Measurements from ENCODE around the gene RGPD8. TPM values are rescaled to one million over a fixed set of nuclear protein-coding genes. Genes with fewer than 3 reads are reported as not detected.

Gene RGPD8
- total RNA-seq, 1 donor from 2014 or later, result 14.6 TPM

DNA sequence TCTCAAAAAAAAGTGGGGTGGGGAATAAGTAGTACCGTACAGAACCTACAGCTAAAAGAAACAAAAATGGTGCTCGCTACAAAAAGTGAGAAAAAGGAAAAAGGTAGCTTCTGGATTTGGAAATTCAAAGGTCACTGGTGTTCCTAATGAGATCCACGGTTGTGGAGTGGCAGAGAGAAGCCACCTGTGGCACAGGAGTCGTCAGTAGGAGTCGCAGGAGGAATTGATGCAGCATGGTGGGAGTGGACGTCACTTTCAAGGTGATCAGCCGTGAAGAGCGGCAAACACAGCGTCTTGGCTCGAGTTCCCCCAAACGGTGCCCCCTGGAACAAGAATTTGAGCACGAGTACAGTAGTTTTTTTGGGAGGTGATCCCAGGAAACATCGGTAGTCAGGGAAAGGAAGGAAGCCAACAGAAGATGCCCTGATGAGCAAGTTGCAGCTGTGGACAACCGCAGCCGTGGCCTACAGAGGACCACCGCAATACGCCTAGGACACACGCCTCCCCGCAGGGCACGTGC lies 47.1 kb upstream of the RGPD8 start:
- no peaks in the 10 kb centered on the region for H3K36me3 Mint-ChIP-seq
- no peaks in the 10 kb centered on the region for H3K9me3 Mint-ChIP-seq
- H3K27me3 Mint-ChIP-seq (ENCODE audit: low read depth), result no peaks in the 10 kb centered on the region
- H3K4me1 Mint-ChIP-seq, result peaks cover 21% of the 10 kb centered on the region
- H3K27ac Mint-ChIP-seq, result peak overlapping the region; percentile 57
- TF ChIP-seq, protein P1, sequence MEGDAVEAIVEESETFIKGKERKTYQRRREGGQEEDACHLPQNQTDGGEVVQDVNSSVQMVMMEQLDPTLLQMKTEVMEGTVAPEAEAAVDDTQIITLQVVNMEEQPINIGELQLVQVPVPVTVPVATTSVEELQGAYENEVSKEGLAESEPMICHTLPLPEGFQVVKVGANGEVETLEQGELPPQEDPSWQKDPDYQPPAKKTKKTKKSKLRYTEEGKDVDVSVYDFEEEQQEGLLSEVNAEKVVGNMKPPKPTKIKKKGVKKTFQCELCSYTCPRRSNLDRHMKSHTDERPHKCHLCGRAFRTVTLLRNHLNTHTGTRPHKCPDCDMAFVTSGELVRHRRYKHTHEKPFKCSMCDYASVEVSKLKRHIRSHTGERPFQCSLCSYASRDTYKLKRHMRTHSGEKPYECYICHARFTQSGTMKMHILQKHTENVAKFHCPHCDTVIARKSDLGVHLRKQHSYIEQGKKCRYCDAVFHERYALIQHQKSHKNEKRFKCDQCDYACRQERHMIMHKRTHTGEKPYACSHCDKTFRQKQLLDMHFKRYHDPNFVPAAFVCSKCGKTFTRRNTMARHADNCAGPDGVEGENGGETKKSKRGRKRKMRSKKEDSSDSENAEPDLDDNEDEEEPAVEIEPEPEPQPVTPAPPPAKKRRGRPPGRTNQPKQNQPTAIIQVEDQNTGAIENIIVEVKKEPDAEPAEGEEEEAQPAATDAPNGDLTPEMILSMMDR (IDR thresholded peaks at IDR 0.05; ENCODE audit: unreplicated experiment), result no peak
- peak overlapping the region; percentile 94 for H3K4me3 Mint-ChIP-seq
- DNase-seq (ENCODE audit: low spot score in 2 of 2, unreplicated experiment in 2 of 2), result no peak

DNA sequence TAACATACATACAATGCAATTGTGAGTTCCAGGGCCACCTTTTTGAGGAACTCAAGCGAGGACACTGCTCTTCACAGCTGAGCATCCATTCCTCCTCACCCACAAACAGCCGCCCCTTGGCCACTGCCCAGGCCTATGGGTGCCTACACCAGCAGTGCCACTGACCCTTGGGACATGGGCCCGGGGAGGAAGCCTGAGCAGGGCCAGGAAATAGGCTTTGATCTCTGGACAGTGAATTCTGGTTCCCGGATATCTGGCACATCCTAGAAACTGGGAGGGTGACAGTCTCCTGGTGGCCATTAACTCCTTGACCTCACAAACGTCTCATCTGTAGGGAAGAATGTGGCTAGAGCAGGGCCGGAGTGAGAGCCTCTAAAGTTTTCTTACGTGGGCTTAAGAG lies 43.0 kb upstream of the RGPD8 start:
- H3K36me3 Mint-ChIP-seq, result no peaks in the 10 kb centered on the region
- DNase-seq (ENCODE audit: low spot score in 2 of 2, unreplicated experiment in 2 of 2), result no peak
- no peak overlapping the region for H3K4me3 Mint-ChIP-seq
- H3K4me1 Mint-ChIP-seq, result peaks cover 8% of the 10 kb centered on the region
- no peak overlapping the region for H3K27ac Mint-ChIP-seq
- no peaks in the 10 kb centered on the region for H3K27me3 Mint-ChIP-seq (ENCODE audit: low read depth)
- no peaks in the 10 kb centered on the region for H3K9me3 Mint-ChIP-seq
- TF ChIP-seq, protein P1 (IDR thresholded peaks at IDR 0.05; ENCODE audit: unreplicated experiment), result no peak

DNA sequence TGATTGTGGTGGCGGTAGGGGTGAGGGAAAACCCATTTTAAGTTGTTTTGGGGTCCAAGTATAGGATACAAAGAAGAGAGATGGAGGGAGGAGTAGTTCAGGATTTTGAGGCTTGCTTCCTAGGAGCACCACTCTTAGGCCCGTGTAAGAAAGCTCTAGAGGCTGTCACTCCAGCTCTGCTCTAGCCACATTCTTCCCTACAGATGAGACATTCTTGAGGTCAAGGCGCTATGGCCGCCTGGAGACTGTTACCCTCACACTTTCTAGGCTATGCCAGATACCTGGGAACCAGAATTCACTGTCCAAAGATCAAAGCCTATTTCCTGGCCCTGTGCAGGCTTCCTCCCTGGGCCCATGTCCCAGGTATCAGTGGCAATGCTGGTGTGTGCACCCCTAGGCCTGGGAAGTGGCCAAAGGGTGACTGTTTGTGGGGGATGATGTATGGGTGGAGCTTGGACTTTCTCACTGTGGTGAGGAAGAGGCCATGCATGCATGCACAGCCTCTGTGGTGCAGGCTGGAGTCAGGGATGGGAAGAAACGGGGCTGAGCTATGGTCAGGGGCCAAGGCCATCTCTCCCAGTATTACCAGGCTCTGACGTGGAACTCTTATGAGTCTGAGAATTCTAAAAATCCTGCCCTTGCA lies 41.5 kb upstream of the RGPD8 start:
- no peaks in the 10 kb centered on the region for H3K36me3 Mint-ChIP-seq
- no peak overlapping the region for H3K4me3 Mint-ChIP-seq
- H3K27ac Mint-ChIP-seq, result no peak overlapping the region
- H3K9me3 Mint-ChIP-seq, result no peaks in the 10 kb centered on the region
- no peak for DNase-seq (ENCODE audit: low spot score in 2 of 2, unreplicated experiment in 2 of 2)
- H3K4me1 Mint-ChIP-seq, result no peaks in the 10 kb centered on the region
- TF ChIP-seq, protein P1 (IDR thresholded peaks at IDR 0.05; ENCODE audit: unreplicated experiment), result no peak
- H3K27me3 Mint-ChIP-seq (ENCODE audit: low read depth), result no peaks in the 10 kb centered on the region

DNA sequence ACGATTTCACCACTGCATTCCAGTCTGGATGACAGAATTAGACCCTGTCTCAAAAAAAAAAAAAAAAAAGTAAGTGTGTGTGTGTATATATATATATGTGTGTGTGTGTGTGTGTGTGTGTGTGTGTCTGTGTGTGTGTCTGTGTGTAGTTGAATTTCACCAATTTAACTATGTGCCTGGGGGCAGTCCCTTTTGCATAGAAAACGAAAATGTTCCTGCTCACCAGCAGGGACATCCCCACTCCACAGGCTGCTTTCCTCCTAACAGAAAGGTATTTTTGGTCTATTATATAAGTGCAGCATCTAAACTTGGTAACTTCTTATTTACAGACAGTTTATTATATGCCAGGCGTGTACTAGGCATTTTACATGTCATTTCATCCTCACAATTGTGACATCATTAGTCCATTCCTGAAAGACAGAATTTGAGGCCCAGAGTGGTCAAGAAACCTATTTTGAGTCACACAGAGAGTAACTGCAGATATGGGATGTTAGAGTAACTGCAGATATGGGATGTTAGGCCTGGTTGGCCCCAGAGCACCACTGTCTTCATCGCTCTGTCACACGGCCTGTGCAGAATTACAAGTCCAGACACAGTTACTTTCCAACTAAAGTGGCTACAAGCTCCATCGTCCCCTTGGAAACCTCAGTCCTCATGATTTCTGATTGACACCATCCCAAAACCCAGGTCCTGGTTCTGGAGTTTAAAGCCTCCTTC lies 39.3 kb upstream of the RGPD8 start:
- no peak overlapping the region for H3K27ac Mint-ChIP-seq
- TF ChIP-seq, protein P1 (IDR thresholded peaks at IDR 0.05; ENCODE audit: unreplicated experiment), result no peak
- H3K36me3 Mint-ChIP-seq, result no peaks in the 10 kb centered on the region
- H3K27me3 Mint-ChIP-seq (ENCODE audit: low read depth), result peaks cover 6% of the 10 kb centered on the region
- H3K4me3 Mint-ChIP-seq, result no peak overlapping the region
- peaks cover 18% of the 10 kb centered on the region for H3K9me3 Mint-ChIP-seq
- no peak for DNase-seq (ENCODE audit: low spot score in 2 of 2, unreplicated experiment in 2 of 2)
- no peaks in the 10 kb centered on the region for H3K4me1 Mint-ChIP-seq

DNA sequence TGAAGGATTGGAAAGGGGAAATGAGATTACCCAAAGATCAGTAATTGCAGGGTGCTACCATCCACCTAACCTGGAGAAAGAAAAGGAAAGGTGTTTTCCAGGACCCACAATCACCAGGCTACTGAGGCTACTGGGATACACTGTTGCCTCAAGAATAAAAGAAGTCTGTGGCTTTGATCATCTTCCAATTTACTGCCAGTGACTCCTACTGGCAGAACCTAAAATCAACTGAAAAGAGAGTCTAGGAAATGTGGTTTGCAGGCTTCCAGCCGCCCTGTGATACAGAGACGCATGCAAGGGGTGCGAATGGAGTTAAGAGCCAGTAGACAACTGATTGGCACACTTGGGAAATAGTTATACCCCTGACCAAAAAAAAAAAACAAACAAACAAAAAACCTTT lies 31.9 kb upstream of the RGPD8 start:
- DNase-seq (ENCODE audit: low spot score in 2 of 2, unreplicated experiment in 2 of 2), result no peak
- Mint-ChIP-seq H3K27ac (no peak overlapping the region), H3K27me3 (ENCODE audit: low read depth) (peaks cover 20% of the 10 kb centered on the region), H3K36me3 (no peaks in the 10 kb centered on the region), H3K4me3 (no peak overlapping the region), H3K4me1 (no peaks in the 10 kb centered on the region), H3K9me3 (peaks cover 31% of the 10 kb centered on the region)
- TF ChIP-seq, protein P1 (IDR thresholded peaks at IDR 0.05; ENCODE audit: unreplicated experiment), result no peak

Measured in mesothelial cell of epicardium (in vitro differentiated cells).